B cell (primary cell): Measurements from ENCODE around the gene GPR15LG.

ENCODE experiments used
- CTCF ChIP-seq: fragments of 200-600 bp; IDR thresholded peaks from one replicate; pipeline ENCODE4 v1.8.0; 2022; ENCODE audit warnings: antibody characterized with exemption, mild to moderate bottlenecking
- EZH2 ChIP-seq: IDR thresholded peaks from 2 replicates; pipeline ENCODE4 v1.6.1; 2012; ENCODE audit warnings: borderline replicate concordance, low read depth, mild to moderate bottlenecking, moderate library complexity, low read length; ENCODE audit not compliant: insufficient read depth, poor library complexity, severe bottlenecking

- TF ChIP-seq CTCF (no peak), EZH2 (no peak)
Measured at GRCh38 chr10:84184517-84184916, 10.9 kb downstream of the GPR15LG start.
